HG03196 (cell line): ENCODE data around the gene ITGB2.

ENCODE experiments used
- ATAC-seq: cut with Tn5 transposase; IDR thresholded peaks from one replicate; pipeline ENCODE4 v1.9.1; 2021; ENCODE audit not compliant: unreplicated experiment

Gene ITGB2

GRCh38 chr21:44920694-44921604 lies at the start of gene ITGB2:
TSS of gene ITGB2 (minus strand) at chr21:44920899. CDS start at chr21:44910782, 10,117 bp downstream.
- ATAC-seq: no peak

- no peak for ATAC-seq
Observed at GRCh38 chr21:44969931-44970755, 49.4 kb upstream of the ITGB2 start.

- ATAC-seq: no peak
Observed at GRCh38 chr21:44969066-44969670, 48.5 kb upstream of the ITGB2 start.

GRCh38 chr21:44967082-44968047 lies 46.7 kb upstream of the ITGB2 start:
- ATAC-seq: no peak

GRCh38 chr21:44966135-44967081 lies 45.7 kb upstream of the ITGB2 start:
- no peak for ATAC-seq

- no peak for ATAC-seq
Observed at GRCh38 chr21:44965251-44966022, 44.7 kb upstream of the ITGB2 start.

- ATAC-seq: no peak
Observed at GRCh38 chr21:44964381-44964780, 43.7 kb upstream of the ITGB2 start.

- no peak for ATAC-seq
Observed at GRCh38 chr21:44962403-44962966, 41.8 kb upstream of the ITGB2 start.

GRCh38 chr21:44960141-44961092 lies 39.7 kb upstream of the ITGB2 start:
- ATAC-seq: no peak

GRCh38 chr21:44959376-44960091 lies 38.8 kb upstream of the ITGB2 start:
- ATAC-seq: no peak

- ATAC-seq: no peak
Observed at GRCh38 chr21:44958471-44959191, 37.9 kb upstream of the ITGB2 start.

GRCh38 chr21:44957901-44958451 lies 37.3 kb upstream of the ITGB2 start:
- no peak for ATAC-seq

- ATAC-seq: no peak
Observed at GRCh38 chr21:44957047-44957831, 36.5 kb upstream of the ITGB2 start.

GRCh38 chr21:44956356-44957046 lies 35.8 kb upstream of the ITGB2 start:
- no peak for ATAC-seq
